H1 (cell line): Measurements from ENCODE around the gene APAF1. TPM values are rescaled to one million over a fixed set of nuclear protein-coding genes. Genes with fewer than 3 reads are reported as not detected.

Experiments used
- CTCF ChIA-PET: fragments of 300-600 bp; sonication (Branson Sonifier 250); formaldehyde crosslinking; loops from one replicate; lab custom pipeline; 2021; ENCODE audit not compliant: partially characterized antibody; lab: Charles Lee
- POLR2A ChIA-PET: fragments of 300-600 bp; sonication (Branson Sonifier 250); formaldehyde crosslinking; loops from one replicate; lab custom pipeline; 2021; ENCODE audit warnings: inconsistent platforms; ENCODE audit not compliant: partially characterized antibody; lab: Charles Lee
- DNase-seq, 2 experiments: peaks; one replicate each; pipeline versions ENCODE4 v3.0.0 to v3.0.0-alpha.2; 2010 to 2022; ENCODE audit warnings: low spot score in 2 of 2, low read depth in 1 of 2, mixed read lengths in 1 of 2
- FAIRE-seq: peaks from 2 replicates; lab custom pipeline; 2011; peaks lifted over from hg19 to GRCh38; lab: Jason Lieb, UNC
- H2AFZ ChIP-seq: 2 replicates; pipeline ENCODE4 v1.8.1; 2012; ENCODE audit warnings: low read length, inconsistent platforms
- H2AK5ac ChIP-seq: 2 replicates; pipeline ENCODE4 v1.6.1; 2013; ENCODE audit warnings: low read depth, low read length
- H2BK120ac ChIP-seq: replicated peaks from 2 replicates; pipeline ENCODE3; 2013; ENCODE audit warnings: low read depth, low read length, inconsistent platforms
- H2BK12ac ChIP-seq: 2 replicates; pipeline ENCODE4 v1.6.1; 2013; ENCODE audit warnings: low read depth, low read length
- H2BK15ac ChIP-seq: 2 replicates; pipeline ENCODE4 v1.6.1; 2013; ENCODE audit warnings: low read length
- H2BK20ac ChIP-seq: 2 replicates; pipeline ENCODE4 v1.6.1; 2013; ENCODE audit warnings: low read length
- H2BK5ac ChIP-seq: 2 replicates; pipeline ENCODE4 v1.6.1; 2013; ENCODE audit warnings: low read depth, low read length
- H3K14ac ChIP-seq: 2 replicates; pipeline ENCODE4 v1.6.1; 2013; ENCODE audit warnings: inconsistent platforms; ENCODE audit not compliant: insufficient read length
- H3K18ac ChIP-seq: 2 replicates; pipeline ENCODE4 v1.6.1; 2013; ENCODE audit warnings: low read length; ENCODE audit errors: extremely low read depth
- H3K23ac ChIP-seq: 2 replicates; pipeline ENCODE4 v1.6.1; 2013; ENCODE audit warnings: inconsistent platforms; ENCODE audit not compliant: insufficient read length
- H3K23me2 ChIP-seq: 2 replicates; pipeline ENCODE4 v1.6.1; 2013; ENCODE audit warnings: low read depth, low read length
- H3K27ac ChIP-seq: 2 replicates; pipeline ENCODE4 v1.6.1; 2011; ENCODE audit warnings: low read depth, low read length, inconsistent platforms
- H3K27me3 ChIP-seq, 4 experiments: replicated peaks in 1 of 4; 1 replicate in 1 of 4; 2 replicates in 3 of 4; pipeline versions ENCODE4 v1.6.1 to v1.8.1; 2011 to 2013; ENCODE audit warnings: low read length in 3 of 4, mild to moderate bottlenecking in 3 of 4, inconsistent platforms in 2 of 4, mixed read lengths in 2 of 4, moderate library complexity in 1 of 4; ENCODE audit not compliant: control insufficient read depth in 3 of 4, insufficient read depth in 3 of 4; ENCODE audit errors: extremely low read depth in 1 of 4
- H3K36me3 ChIP-seq, 4 experiments: 2 replicates each; pipeline versions ENCODE4 v1.6.1 to v1.8.1; 2011 to 2013; ENCODE audit warnings: mild to moderate bottlenecking in 4 of 4, low read length in 3 of 4, moderate library complexity in 2 of 4, control low read depth in 1 of 4, inconsistent platforms in 1 of 4; ENCODE audit not compliant: insufficient read depth in 4 of 4, control insufficient read depth in 2 of 4
- H3K4ac ChIP-seq: replicated peaks from 2 replicates; pipeline ENCODE3; 2013; ENCODE audit warnings: low read length, low read depth, mixed read lengths, inconsistent platforms; ENCODE audit not compliant: insufficient read length
- H3K4me1 ChIP-seq, 4 experiments: replicated peaks in 1 of 4; 1 replicate in 1 of 4; 2 replicates in 3 of 4; pipeline versions ENCODE4 v1.6.1 to v1.8.1; 2011 to 2013; ENCODE audit warnings: low read length in 3 of 4, inconsistent platforms in 2 of 4, mixed read lengths in 1 of 4; ENCODE audit not compliant: insufficient read depth in 4 of 4, control insufficient read depth in 3 of 4
- H3K4me2 ChIP-seq, 2 experiments: 2 replicates each; pipeline versions ENCODE4 v1.6.1 to v1.8.1; 2011 to 2013; ENCODE audit warnings: low read depth in 2 of 2, low read length in 2 of 2, control low read depth in 1 of 2, inconsistent platforms in 1 of 2, mild to moderate bottlenecking in 1 of 2; ENCODE audit not compliant: insufficient read depth in 1 of 2
- H3K4me3 ChIP-seq, 4 experiments: fragments of 200-600, 300-600 bp in 1 of 4; sonication (generic), shearing (Covaris generic), sonication (Bioruptor Twin) in 1 of 4; 2 replicates each; pipeline versions ENCODE4 v1.5.1 to v1.8.1; 2011 to 2016; ENCODE audit warnings: low read length in 4 of 4, low read depth in 3 of 4, control low read depth in 2 of 4, inconsistent platforms in 2 of 4, mild to moderate bottlenecking in 2 of 4, mixed read lengths in 1 of 4, moderate library complexity in 1 of 4; ENCODE audit not compliant: insufficient read depth in 2 of 4; ENCODE audit errors: extremely low read depth in 1 of 4
- H3K56ac ChIP-seq: replicated peaks from 2 replicates; pipeline ENCODE3; 2013; ENCODE audit warnings: low read depth, mild to moderate bottlenecking, mixed read lengths, low read length, inconsistent platforms; ENCODE audit not compliant: insufficient read length
- H3K79me1 ChIP-seq: 2 replicates; pipeline ENCODE4 v1.6.1; 2013; ENCODE audit warnings: low read depth, low read length, control low read depth
- H3K79me2 ChIP-seq, 2 experiments: 2 replicates each; pipeline versions ENCODE4 v1.6.1 to v1.8.1; 2012 to 2013; ENCODE audit warnings: low read length in 2 of 2, mild to moderate bottlenecking in 2 of 2, inconsistent platforms in 1 of 2; ENCODE audit not compliant: insufficient read depth in 2 of 2, control insufficient read depth in 1 of 2
- H3K9ac ChIP-seq, 4 experiments: replicated peaks in 1 of 4; 1 replicate in 1 of 4; 2 replicates in 3 of 4; pipeline versions ENCODE4 v1.6.1 to v1.8.1; 2011 to 2013; ENCODE audit warnings: low read depth in 3 of 4, low read length in 3 of 4, control low read depth in 2 of 4, mild to moderate bottlenecking in 2 of 4, moderate library complexity in 2 of 4, inconsistent platforms in 1 of 4; ENCODE audit errors: extremely low read depth in 1 of 4
- H3K9me3 ChIP-seq, 2 experiments: 2 replicates each; pipeline versions ENCODE4 v1.6.1 to v1.8.1; 2012 to 2013; ENCODE audit warnings: mild to moderate bottlenecking in 2 of 2, moderate library complexity in 2 of 2, control low read depth in 1 of 2, inconsistent platforms in 1 of 2, low read depth in 1 of 2, low read length in 1 of 2, mixed read lengths in 1 of 2; ENCODE audit not compliant: insufficient read depth in 2 of 2
- H4K20me1 ChIP-seq, 2 experiments: replicated peaks in 1 of 2; 2 replicates each; pipeline versions ENCODE3 to v1.8.1; 2011 to 2013; ENCODE audit warnings: inconsistent platforms in 2 of 2, low read length in 2 of 2, mild to moderate bottlenecking in 1 of 2; ENCODE audit not compliant: insufficient read depth in 2 of 2, control insufficient read depth in 1 of 2
- H4K5ac ChIP-seq: 2 replicates; pipeline ENCODE4 v1.6.1; 2013; ENCODE audit warnings: low read length, low read depth, mixed read lengths, inconsistent platforms; ENCODE audit not compliant: insufficient read length
- H4K8ac ChIP-seq: 2 replicates; pipeline ENCODE4 v1.8.0; 2013; ENCODE audit warnings: mild to moderate bottlenecking, moderate library complexity, low read length, inconsistent platforms; ENCODE audit not compliant: insufficient read depth; ENCODE audit errors: extremely low read depth
- H4K91ac ChIP-seq: replicated peaks from 2 replicates; pipeline ENCODE3; 2013; ENCODE audit warnings: low read length, mixed read lengths, inconsistent platforms; ENCODE audit not compliant: insufficient read length
- BCL11A ChIP-seq, 2 experiments: IDR thresholded peaks; one replicate each; pipeline ENCODE4 v1.6.1; 2011; ENCODE audit warnings: low read depth in 2 of 2, low read length in 2 of 2, mild to moderate bottlenecking in 2 of 2
- CREB1 ChIP-seq: IDR thresholded peaks from 2 replicates; pipeline ENCODE4 v1.6.1; 2012; ENCODE audit warnings: inconsistent platforms
- EGR1 ChIP-seq: IDR thresholded peaks from 2 replicates; pipeline ENCODE4 v1.6.1; 2011; ENCODE audit warnings: low read depth, low read length, borderline replicate concordance
- GABPA ChIP-seq: IDR thresholded peaks from 2 replicates; pipeline ENCODE4 v1.6.1; 2011; ENCODE audit warnings: mild to moderate bottlenecking, low read length, moderate library complexity, borderline replicate concordance; ENCODE audit not compliant: insufficient read depth
- HDAC6 ChIP-seq: IDR thresholded peaks from one replicate; pipeline ENCODE4 v1.7.1; 2012; ENCODE audit warnings: low read depth, mild to moderate bottlenecking, inconsistent platforms, low read length, moderate library complexity
- KDM5A ChIP-seq: fragments of 200-600 bp; IDR thresholded peaks from 2 replicates; pipeline ENCODE4 v1.7.1; 2012; ENCODE audit warnings: mild to moderate bottlenecking, low read length, inconsistent platforms, mixed read lengths
- MAFK ChIP-seq: IDR thresholded peaks from 2 replicates; pipeline ENCODE4 v1.6.1; 2012; ENCODE audit warnings: low read depth, mild to moderate bottlenecking, improper control_type of control experiment, low read length
- NANOG ChIP-seq: IDR thresholded peaks from 2 replicates; pipeline ENCODE4 v1.6.1; 2011; ENCODE audit warnings: low read length, low read depth, mild to moderate bottlenecking, inconsistent platforms; ENCODE audit not compliant: insufficient read depth, poor library complexity, severe bottlenecking
- POU5F1 ChIP-seq: IDR thresholded peaks from 2 replicates; pipeline ENCODE4 v1.6.1; 2011; ENCODE audit warnings: low read depth, mild to moderate bottlenecking, low read length, moderate library complexity
- RXRA ChIP-seq: IDR thresholded peaks from 2 replicates; pipeline ENCODE4 v1.6.1; 2011; ENCODE audit warnings: low read depth, mild to moderate bottlenecking, low read length, moderate library complexity; ENCODE audit not compliant: insufficient read depth
- SIX5 ChIP-seq: IDR thresholded peaks from 2 replicates; pipeline ENCODE4 v1.6.1; 2011; ENCODE audit warnings: mild to moderate bottlenecking, low read depth, low read length
- SP2 ChIP-seq: IDR thresholded peaks from 2 replicates; pipeline ENCODE4 v1.6.1; 2012; ENCODE audit warnings: mild to moderate bottlenecking, low read length, inconsistent platforms
- WGBS, 2 experiments: shearing (Covaris generic) in 1 of 2; methylation state at CpG; one replicate each; pipeline versions ENCODE4 v1.1.6 to v1.1.7; 2013 to 2015; ENCODE audit warnings: low lambda C conversion rate in 2 of 2, mixed read lengths in 2 of 2, inconsistent platforms in 1 of 2, low coverage in 1 of 2, missing lambda C conversion rate in 1 of 2; ENCODE audit not compliant: insufficient replicate concordance in 2 of 2, insufficient coverage in 1 of 2, insufficient read length in 1 of 2; ENCODE audit errors: extremely low coverage in 1 of 2, missing lambda C conversion rate in 1 of 2; 5-methylcytosine and 5-hydroxymethylcytosine counted together
- polyA plus RNA-seq, 7 experiments: library from polyadenylated mRNA; depleted of rRNA in 3 of 7; stranded (reverse) in 5 of 7; unstranded in 2 of 7; fragments of >200 nt in 5 of 7; fragments of 200-250 nt in 2 of 7; gene quantifications; 1 replicate in 5 of 7; 2 replicates in 1 of 7; 4 replicates in 1 of 7; pipeline versions ENCODE4 v1.2.1 to v1.2.3, GENCODE V29; 2011 to 2013; ENCODE audit warnings: missing spikeins in 2 of 7, mixed read lengths in 2 of 7
- total RNA-seq: library from RNA; stranded (reverse); fragmentation: NEBNext Ultra II Directional; extraction: Animal tissue kit (Norgen Biotek cat#: 25700); gene quantifications from 2 replicates; pipeline ENCODE4 v1.2.1, GENCODE V29; 2021
- TF ChIP-seq, protein P1 (sequence below): IDR thresholded peaks from 2 replicates; pipeline ENCODE4 v1.6.1; 2011; ENCODE audit warnings: low read length, improper control_type of control experiment
- TF ChIP-seq, protein P2 (sequence below): IDR thresholded peaks from 2 replicates; pipeline ENCODE4 v1.6.1; 2011; ENCODE audit warnings: low read depth, mild to moderate bottlenecking, low read length; ENCODE audit not compliant: insufficient read depth

The APAF1 gene
- total and polyA plus RNA-seq, 2 of the 8 experiments (the other 6 are each of a cell fraction or from before 2014, with no cell fraction given): 4.7 to 22.6 TPM

DNA sequence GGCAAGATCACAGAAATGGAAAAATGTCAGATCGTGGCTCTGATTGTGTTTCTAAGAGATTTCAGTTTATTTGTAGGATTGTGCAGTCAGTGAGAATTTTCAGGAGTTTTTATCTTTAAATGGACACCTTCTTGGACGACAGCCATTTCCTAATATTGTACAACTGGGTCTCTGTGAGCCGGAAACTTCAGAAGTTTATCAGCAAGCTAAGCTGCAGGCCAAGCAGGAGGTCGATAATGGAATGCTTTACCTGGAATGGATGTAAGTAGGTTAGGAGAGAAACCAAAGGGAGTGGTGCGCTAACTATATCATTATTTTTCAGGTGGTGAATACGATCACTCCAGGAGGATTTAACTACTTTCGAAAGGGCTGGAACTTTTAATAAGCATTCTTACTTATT, 26.4 kb downstream of the APAF1 start:
- Histone ChIP-seq H2BK20ac (no peak overlapping the region), H2BK5ac (no peak overlapping the region), H3K56ac (no peak overlapping the region), H3K79me1 (no peaks in the 10 kb centered on the region), H2BK15ac (no peak overlapping the region), H4K8ac (no peak overlapping the region), H3K14ac (no peak overlapping the region), H3K23ac (no peak overlapping the region), H3K18ac (no peak overlapping the region), H3K36me3 (peaks cover 0 to 4% (median 0%) of the 10 kb centered on the region in 4 experiments; a peak in 1 of 8 replicates), H4K91ac (no peak overlapping the region), H3K27ac (no peak overlapping the region), H3K9me3 (no peaks in the 10 kb centered on the region), H3K4me3 (no peak overlapping the region), H4K5ac (no peak overlapping the region), H4K20me1 (no peaks in the 10 kb centered on the region), H3K4me1 (no peaks in the 10 kb centered on the region), H3K4ac (no peak overlapping the region), H2AK5ac (no peak overlapping the region), H2BK120ac (no peak overlapping the region), H2AFZ (no peak overlapping the region), H3K4me2 (no peak overlapping the region), H3K79me2 (no peaks in the 10 kb centered on the region), H3K9ac (no peak overlapping the region), H3K23me2 (no peaks in the 10 kb centered on the region), H2BK12ac (no peak overlapping the region), H3K27me3 (no peaks in the 10 kb centered on the region)
- no peak for DNase-seq
- FAIRE-seq: no peak
- WGBS, 2 experiments: 87% methylated on average over 7 of the region's 7 CpGs; no CpG with 5 or more reads in 1 of the 2 experiments
- ChIA-PET CTCF (interaction anchor here (0.5 to 1.2 kb wide), 3 partner anchors 19 to 1409 kb away, joined by 3 to 5 read pairs (median 4); no protein-coding TSS in a partner anchor), POLR2A (no interaction called here)
- TF ChIP-seq SIX5: no peak
- TF ChIP-seq POU5F1: no peak
- no peak for TF ChIP-seq BCL11A (IDR thresholded peaks at IDR 0.05; ENCODE audit: low read depth in 2 of 2, low read length in 2 of 2)
- no peak for TF ChIP-seq RXRA
- no peak for TF ChIP-seq GABPA
- no peak for TF ChIP-seq HDAC6
- TF ChIP-seq NANOG: no peak
- TF ChIP-seq KDM5A: no peak
- no peak for TF ChIP-seq CREB1
- TF ChIP-seq, protein P1, sequence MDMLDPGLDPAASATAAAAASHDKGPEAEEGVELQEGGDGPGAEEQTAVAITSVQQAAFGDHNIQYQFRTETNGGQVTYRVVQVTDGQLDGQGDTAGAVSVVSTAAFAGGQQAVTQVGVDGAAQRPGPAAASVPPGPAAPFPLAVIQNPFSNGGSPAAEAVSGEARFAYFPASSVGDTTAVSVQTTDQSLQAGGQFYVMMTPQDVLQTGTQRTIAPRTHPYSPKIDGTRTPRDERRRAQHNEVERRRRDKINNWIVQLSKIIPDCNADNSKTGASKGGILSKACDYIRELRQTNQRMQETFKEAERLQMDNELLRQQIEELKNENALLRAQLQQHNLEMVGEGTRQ: no peak
- no peak for TF ChIP-seq SP2
- TF ChIP-seq, protein P2, sequence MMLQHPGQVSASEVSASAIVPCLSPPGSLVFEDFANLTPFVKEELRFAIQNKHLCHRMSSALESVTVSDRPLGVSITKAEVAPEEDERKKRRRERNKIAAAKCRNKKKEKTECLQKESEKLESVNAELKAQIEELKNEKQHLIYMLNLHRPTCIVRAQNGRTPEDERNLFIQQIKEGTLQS: no peak
- TF ChIP-seq EGR1: no peak
- TF ChIP-seq MAFK: no peak
